ENCODE results near the gene PSAT1. TPM values are rescaled to one million over a fixed set of nuclear protein-coding genes. Genes with fewer than 3 reads are reported as not detected.

Gene PSAT1
- total and polyA plus RNA-seq, 2 of the 8 experiments (the other 6 are each of a cell fraction or from before 2014, with no cell fraction given) = 204 to 341 TPM

DNA sequence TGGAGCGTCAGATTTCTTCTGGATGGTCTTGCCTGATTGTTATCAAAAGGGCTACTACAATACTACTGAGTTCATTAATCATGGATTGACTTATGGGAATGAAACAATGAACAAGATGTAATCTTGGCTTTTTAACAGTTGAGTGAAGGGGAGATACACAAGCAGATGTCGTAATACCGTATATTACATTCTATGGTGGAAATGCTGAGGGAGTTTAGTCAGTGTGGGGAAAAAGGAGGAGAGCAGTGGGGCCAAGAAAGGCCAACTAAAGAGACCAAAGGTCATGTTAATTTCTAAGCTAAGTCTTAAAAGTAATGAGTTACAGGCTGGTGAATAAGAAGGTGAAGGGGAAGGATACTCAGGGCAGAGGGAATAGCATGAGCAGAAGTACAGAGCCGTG lies 29.0 kb upstream of the PSAT1 start (continued):
- no peak for TF ChIP-seq CHD7 (IDR thresholded peaks at IDR 0.05; ENCODE audit: insufficient replicate concordance, low read length)
- TF ChIP-seq CEBPB (IDR thresholded peaks at IDR 0.05; ENCODE audit: low read depth, low read length) = no peak
- no peak for TF ChIP-seq GABPA (IDR thresholded peaks at IDR 0.05; ENCODE audit: borderline replicate concordance, insufficient read depth, low read length)

Data from H1 (cell line).